PC-9 (cell line): Measurements from ENCODE around the gene C11orf42. TPM values are rescaled to one million over a fixed set of nuclear protein-coding genes. Genes with fewer than 3 reads are reported as not detected.

ENCODE experiments used
- BruUV-seq: library from RNA; stranded (reverse); fragments of 400-500 nt; replicated peaks from 2 replicates; lab custom pipeline; 2021; lab: Mats Ljungman, UMichigan
- CTCF ChIA-PET: fragments of 300-600 bp; sonication (Branson Sonifier 250); formaldehyde crosslinking; loops from one replicate; lab custom pipeline; 2022; ENCODE audit warnings: antibody characterized with exemption; lab: Charles Lee
- POLR2A ChIA-PET: fragments of 300-600 bp; sonication (Branson Sonifier 250); formaldehyde crosslinking; loops from one replicate; lab custom pipeline; 2022; ENCODE audit warnings: antibody characterized with exemption; ENCODE audit not compliant: unreplicated experiment; lab: Charles Lee
- DNase-seq, 2 experiments: peaks; one replicate each; pipeline versions ENCODE4 v3.0.0 to v3.0.0-alpha.2; 2015 to 2022; ENCODE audit warnings: mixed read lengths in 1 of 2
- H2AFZ ChIP-seq: fragments of 200-600 bp; sonication (generic); 2 replicates; pipeline ENCODE4 v1.8.1; 2017; ENCODE audit warnings: antibody characterized with exemption
- H3F3A ChIP-seq: fragments of 200-600 bp; sonication (generic); 2 replicates; pipeline ENCODE4 v1.8.1; 2017; ENCODE audit warnings: antibody characterized with exemption, mild to moderate bottlenecking, low read depth; ENCODE audit not compliant: insufficient read depth
- H3K27ac ChIP-seq: fragments of 200-600 bp; sonication (generic); 2 replicates; pipeline ENCODE4 v1.6.1; 2016; ENCODE audit warnings: mixed run types
- H3K27me3 ChIP-seq: fragments of 200-600 bp; sonication (generic); 2 replicates; pipeline ENCODE4 v1.6.1; 2016; ENCODE audit warnings: low read depth, mixed run types; ENCODE audit not compliant: insufficient read depth
- H3K36me3 ChIP-seq: fragments of 200-600 bp; sonication (generic); 2 replicates; pipeline ENCODE4 v1.6.1; 2016; ENCODE audit warnings: low read depth, mixed run types
- H3K4me1 ChIP-seq: fragments of 200-600 bp; sonication (generic); replicated peaks from 2 replicates; pipeline ENCODE4 v1.6.1; 2016; ENCODE audit warnings: mixed run types; ENCODE audit not compliant: insufficient read depth
- H3K4me2 ChIP-seq: fragments of 200-600 bp; sonication (generic); 2 replicates; pipeline ENCODE4 v1.6.1; 2017; ENCODE audit warnings: mixed run types
- H3K4me3 ChIP-seq: fragments of 200-600 bp; sonication (generic); 2 replicates; pipeline ENCODE4 v1.6.1; 2016; ENCODE audit warnings: mixed run types
- H3K79me2 ChIP-seq: fragments of 200-600 bp; sonication (generic); 2 replicates; pipeline ENCODE4 v1.6.1; 2017; ENCODE audit warnings: low read depth, mixed run types
- H3K9me2 ChIP-seq: fragments of 200-600 bp; sonication (generic); 2 replicates; pipeline ENCODE4 v1.8.1; 2017; ENCODE audit warnings: mild to moderate bottlenecking; ENCODE audit not compliant: insufficient read depth
- H3K9me3 ChIP-seq: fragments of 200-600 bp; sonication (generic); 2 replicates; pipeline ENCODE4 v1.8.1; 2016; ENCODE audit warnings: low read depth; ENCODE audit not compliant: insufficient read depth
- H4K20me1 ChIP-seq: fragments of 200-600 bp; sonication (generic); 2 replicates; pipeline ENCODE4 v1.8.1; 2017; ENCODE audit not compliant: insufficient read depth
- EZH2 ChIP-seq: fragments of 200-600 bp; sonication (generic); IDR thresholded peaks from 2 replicates; pipeline ENCODE4 v1.8.0; 2017; ENCODE audit warnings: antibody characterized with exemption, low read depth
- intact Hi-C: fragments of 100-400 bp; cut with micrococcal nuclease; formaldehyde crosslinking; loops from one replicate; pipeline ENCODE4 v1.10.0; 2022; ENCODE audit not compliant: unreplicated experiment
- total RNA-seq: library from RNA; stranded (reverse); gene quantifications from 2 replicates; pipeline ENCODE4 v1.2.3, GENCODE V29; 2021
- TF ChIP-seq, protein P1 (sequence below): fragments of 200-600 bp; sonication (generic); conservative IDR thresholded peaks from 2 replicates; pipeline ENCODE4 v1.6.1; 2017; ENCODE audit warnings: mixed run types, antibody characterized with exemption, mild to moderate bottlenecking, moderate library complexity

The C11orf42 gene
- total RNA-seq, 1 experiment from 2014 or later, result not detected

DNA sequence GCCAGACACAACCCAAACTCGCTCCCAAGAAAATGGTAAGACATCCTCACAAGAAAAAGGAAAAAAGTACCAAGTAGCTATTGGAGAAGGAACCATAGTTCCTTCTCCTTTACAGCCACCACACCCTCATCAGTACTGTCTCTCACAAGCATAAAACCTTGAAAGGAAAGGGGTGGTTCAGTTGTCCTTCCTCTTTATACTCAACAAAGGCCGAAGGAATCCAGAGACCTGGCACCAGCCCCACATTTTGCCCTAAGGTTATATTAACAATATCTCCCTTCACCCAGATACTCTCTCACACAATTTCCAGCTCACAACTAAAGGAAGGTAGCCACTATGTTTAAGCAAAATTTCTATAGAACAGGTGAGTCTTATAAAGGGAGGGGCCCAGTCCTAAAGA lies 20.5 kb downstream of the C11orf42 start:
- Histone ChIP-seq H3K4me3 (no peak overlapping the region), H2AFZ (no peak overlapping the region), H3K79me2 (peaks cover 24% of the 10 kb centered on the region; the same call in 1 of the 2 replicates), H3K9me2 (no peaks in the 10 kb centered on the region), H3F3A (no peaks in the 10 kb centered on the region), H3K4me2 (no peak overlapping the region), H3K27ac (no peak overlapping the region), H3K9me3 (no peaks in the 10 kb centered on the region), H3K36me3 (no peaks in the 10 kb centered on the region), H3K27me3 (no peaks in the 10 kb centered on the region), H3K4me1 (no peaks in the 10 kb centered on the region), H4K20me1 (no peaks in the 10 kb centered on the region)
- TF ChIP-seq, protein P1, sequence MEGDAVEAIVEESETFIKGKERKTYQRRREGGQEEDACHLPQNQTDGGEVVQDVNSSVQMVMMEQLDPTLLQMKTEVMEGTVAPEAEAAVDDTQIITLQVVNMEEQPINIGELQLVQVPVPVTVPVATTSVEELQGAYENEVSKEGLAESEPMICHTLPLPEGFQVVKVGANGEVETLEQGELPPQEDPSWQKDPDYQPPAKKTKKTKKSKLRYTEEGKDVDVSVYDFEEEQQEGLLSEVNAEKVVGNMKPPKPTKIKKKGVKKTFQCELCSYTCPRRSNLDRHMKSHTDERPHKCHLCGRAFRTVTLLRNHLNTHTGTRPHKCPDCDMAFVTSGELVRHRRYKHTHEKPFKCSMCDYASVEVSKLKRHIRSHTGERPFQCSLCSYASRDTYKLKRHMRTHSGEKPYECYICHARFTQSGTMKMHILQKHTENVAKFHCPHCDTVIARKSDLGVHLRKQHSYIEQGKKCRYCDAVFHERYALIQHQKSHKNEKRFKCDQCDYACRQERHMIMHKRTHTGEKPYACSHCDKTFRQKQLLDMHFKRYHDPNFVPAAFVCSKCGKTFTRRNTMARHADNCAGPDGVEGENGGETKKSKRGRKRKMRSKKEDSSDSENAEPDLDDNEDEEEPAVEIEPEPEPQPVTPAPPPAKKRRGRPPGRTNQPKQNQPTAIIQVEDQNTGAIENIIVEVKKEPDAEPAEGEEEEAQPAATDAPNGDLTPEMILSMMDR, result no peak
- TF ChIP-seq EZH2, result no peak
- CTCF ChIA-PET, result no interaction called here
- BruUV-seq, result no TSS peak
- no peak for DNase-seq
- intact Hi-C loops, result no loop called here
- POLR2A ChIA-PET, result interaction anchor here (0.7 kb wide), 1 partner anchor 62 kb away, joined by 4 read pairs; no protein-coding TSS in a partner anchor

DNA sequence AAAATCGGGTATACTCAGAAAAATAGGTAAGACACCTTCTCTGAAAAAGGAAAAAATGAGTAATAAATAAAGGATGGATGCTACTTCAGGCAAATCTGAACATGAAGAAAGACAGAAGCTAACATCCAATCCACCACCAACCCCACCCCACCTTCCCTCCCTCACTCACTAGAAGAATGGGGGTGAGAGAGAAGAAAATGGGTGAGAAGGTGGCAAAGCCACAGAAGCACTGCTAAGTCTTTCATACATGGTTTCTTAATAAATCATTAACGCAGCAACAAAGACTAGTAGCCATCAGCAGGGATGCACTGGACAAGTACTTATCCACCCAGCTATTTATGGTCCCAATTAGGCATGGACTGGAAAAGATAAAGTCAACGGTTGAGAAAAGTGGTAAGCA lies 23.2 kb downstream of the C11orf42 start:
- ChIA-PET POLR2A (no interaction called here), CTCF (no interaction called here)
- Histone ChIP-seq H3K36me3 (no peaks in the 10 kb centered on the region), H3K9me3 (no peaks in the 10 kb centered on the region), H3K4me3 (no peak overlapping the region), H3K9me2 (no peaks in the 10 kb centered on the region), H4K20me1 (0 out of 2 replicates have a peak, but pooled peaks cover 5% of the 10 kb centered on the region), H3K4me1 (no peaks in the 10 kb centered on the region; the same call in 1 of the 2 replicates), H3K4me2 (no peak overlapping the region), H3K79me2 (peaks cover 47% of the 10 kb centered on the region), H3K27ac (no peak overlapping the region), H2AFZ (no peak overlapping the region), H3F3A (no peaks in the 10 kb centered on the region), H3K27me3 (no peaks in the 10 kb centered on the region)
- BruUV-seq, result no TSS peak
- TF ChIP-seq, protein P1, result no peak
- TF ChIP-seq EZH2, result no peak
- no peak for DNase-seq
- intact Hi-C loops, result no loop called here

DNA sequence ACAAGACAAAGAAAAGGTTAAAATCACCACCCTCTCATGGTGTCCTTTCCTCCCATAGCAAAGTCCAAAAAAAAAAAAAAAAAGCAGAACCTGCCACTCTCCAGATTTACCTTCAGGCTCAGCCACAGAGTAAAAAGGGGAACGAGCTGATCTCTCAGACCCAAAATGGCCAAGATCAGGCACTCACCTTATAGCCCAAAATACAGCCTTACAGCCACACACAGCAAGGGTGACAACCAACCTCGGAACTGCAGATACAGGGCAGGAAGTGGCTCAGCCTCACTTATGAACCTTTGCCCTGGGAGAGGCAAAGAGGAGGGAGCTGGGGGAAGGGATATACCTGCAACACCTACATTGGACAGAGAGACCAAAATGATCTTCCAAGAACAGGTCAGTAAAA lies 24.6 kb downstream of the C11orf42 start:
- Histone ChIP-seq H3K4me3 (no peak overlapping the region), H3K9me2 (no peaks in the 10 kb centered on the region), H3K79me2 (peaks cover 53% of the 10 kb centered on the region), H3K36me3 (no peaks in the 10 kb centered on the region), H3K9me3 (no peaks in the 10 kb centered on the region), H3K4me1 (no peaks in the 10 kb centered on the region; the same call in 1 of the 2 replicates), H3K27me3 (no peaks in the 10 kb centered on the region), H3K27ac (no peak overlapping the region), H4K20me1 (0 out of 2 replicates have a peak, but pooled peaks cover 5% of the 10 kb centered on the region), H3F3A (no peaks in the 10 kb centered on the region), H3K4me2 (no peak overlapping the region), H2AFZ (no peak overlapping the region)
- intact Hi-C loops, result no loop called here
- ChIA-PET CTCF (no interaction called here), POLR2A (no interaction called here)
- TF ChIP-seq EZH2, result no peak
- TF ChIP-seq, protein P1, result no peak
- BruUV-seq, result no TSS peak
- DNase-seq, result no peak
